HG03025 (cell line): ENCODE data around the gene DNAJC12.
"Not testable (repeated sequence)": the region's sequence is repeated elsewhere in the genome, so short reads cannot be mapped to it uniquely, and the experiment has no call there.

Experiments
- ATAC-seq: cut with Tn5 transposase; IDR thresholded peaks from one replicate; pipeline ENCODE4 v1.9.1; 2021; ENCODE audit warnings: mild to moderate bottlenecking, moderate library complexity; ENCODE audit not compliant: unreplicated experiment, low FRiP score

Gene DNAJC12

DNA sequence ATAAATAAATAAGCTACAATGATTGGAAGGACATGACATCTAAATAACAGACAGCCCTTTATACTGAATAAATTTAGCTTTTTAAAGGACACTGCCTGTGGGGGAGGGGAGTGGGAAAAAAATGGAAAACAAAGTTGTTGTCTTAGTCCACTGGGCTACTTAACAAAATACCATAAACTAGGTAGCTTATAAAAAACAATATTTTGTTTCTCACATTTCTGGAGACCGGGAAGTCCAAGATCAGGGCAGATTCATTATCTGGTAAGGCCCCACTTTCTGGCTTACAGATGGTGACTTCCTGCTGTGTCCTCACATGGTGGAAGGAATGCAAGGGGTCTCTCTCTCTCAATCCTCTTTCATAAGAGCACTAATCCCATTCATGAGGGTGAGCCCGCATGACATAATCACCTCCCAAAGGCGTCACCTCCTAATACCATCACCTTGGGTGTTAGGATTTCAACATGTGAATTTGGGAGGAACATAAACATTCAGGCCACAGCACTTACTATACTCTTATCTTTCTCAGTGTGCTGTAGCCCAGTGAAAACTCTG, 43.0 kb downstream of the DNAJC12 start:
- no peak for ATAC-seq

DNA sequence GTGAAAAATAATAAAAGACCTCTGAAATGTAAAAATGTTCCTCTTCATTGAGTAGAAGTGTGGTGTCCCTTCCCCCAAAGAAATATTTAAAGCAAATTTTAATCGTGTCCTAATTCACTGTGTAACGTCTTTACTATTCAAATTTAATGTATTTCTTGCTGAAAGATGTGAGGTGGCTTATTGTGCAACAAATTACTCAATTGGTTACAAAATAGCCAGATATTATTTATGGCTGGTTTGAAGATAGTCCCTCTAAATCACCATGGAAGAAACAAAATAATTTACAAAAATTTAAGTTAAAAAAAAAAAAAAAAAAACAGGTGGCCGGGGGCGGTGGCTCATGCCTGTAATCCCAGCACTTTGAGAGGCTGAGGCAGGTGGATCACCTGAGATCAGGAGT, 43.7 kb downstream of the DNAJC12 start:
- no peak for ATAC-seq

DNA sequence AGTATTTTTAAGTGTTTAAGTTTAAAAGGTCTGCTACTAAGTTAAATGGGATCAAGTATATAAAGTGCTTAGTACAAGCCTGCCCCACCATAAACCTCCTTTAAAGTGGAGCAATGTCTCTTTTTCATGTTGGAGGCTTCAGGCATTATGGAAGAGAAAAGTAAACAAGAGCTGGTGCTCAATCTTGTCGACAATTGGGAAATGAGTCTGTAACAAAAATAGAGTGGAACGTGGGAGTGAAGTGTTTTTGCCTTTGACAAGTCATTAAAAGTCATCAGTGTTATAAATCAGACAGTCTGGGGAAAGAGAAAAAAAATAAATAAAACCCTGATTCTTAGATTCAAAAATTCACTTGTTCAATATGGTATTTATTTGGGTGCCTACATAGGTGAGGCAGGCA, 44.7 kb downstream of the DNAJC12 start:
- no peak for ATAC-seq

DNA sequence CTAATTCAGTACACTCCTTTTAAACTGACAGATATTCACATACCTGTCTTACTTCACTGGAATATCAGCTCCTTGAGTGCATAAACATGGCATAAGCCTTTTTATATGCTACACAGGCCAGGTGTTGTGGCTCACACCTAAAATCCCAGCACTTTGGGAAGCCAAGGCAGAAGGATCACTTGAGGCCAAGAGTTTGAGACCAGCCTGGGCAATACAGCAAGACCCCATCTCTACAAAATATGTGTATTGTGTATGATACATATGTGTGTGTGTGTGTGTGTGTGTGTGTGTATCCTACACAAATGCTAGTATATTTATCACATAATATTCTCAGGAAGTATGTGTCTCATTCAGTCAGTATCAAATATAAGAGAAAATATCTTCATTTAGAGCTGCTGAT, 45.3 kb downstream of the DNAJC12 start:
- no peak for ATAC-seq

DNA sequence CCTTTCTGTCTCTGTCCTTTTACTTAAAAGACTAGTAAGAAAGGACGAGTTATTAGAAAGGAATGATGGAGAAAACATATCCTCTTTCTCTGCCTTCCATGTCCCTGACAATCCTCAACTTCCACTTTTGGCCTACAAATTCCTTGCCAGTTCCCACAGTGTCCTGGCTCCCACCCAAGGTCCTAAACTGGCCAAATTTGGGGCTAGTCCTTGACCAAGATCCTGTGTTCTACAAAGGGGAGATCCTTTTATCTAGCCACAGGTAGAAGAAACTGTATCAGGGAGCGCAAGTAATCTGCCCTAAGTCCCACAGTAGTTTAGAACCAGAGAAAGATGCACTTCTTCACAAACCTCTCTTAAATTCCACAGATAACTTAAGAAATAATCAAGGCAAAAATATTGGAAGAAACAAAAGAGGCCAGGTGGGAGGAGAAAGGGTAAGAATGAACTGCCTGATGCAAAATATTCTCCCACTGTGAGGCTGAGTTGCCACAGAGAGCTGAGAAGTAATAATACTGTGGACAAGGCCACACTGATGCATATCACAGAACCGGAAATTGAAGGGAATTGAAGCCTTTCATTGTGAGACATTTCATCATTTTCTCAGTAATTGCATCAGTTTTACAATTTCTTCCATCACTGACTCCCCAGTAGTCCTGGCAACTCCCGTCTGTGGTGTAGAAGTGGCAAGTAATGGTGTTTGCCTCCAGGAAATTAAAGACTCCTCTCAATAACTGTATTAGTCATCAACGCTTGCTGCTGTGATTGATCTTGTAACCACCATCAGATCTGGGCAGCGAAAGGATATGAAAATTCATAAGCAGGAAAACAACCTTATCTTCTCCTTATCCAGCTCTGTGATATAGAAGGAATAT, 47.2 kb downstream of the DNAJC12 start:
- ATAC-seq = no peak

DNA sequence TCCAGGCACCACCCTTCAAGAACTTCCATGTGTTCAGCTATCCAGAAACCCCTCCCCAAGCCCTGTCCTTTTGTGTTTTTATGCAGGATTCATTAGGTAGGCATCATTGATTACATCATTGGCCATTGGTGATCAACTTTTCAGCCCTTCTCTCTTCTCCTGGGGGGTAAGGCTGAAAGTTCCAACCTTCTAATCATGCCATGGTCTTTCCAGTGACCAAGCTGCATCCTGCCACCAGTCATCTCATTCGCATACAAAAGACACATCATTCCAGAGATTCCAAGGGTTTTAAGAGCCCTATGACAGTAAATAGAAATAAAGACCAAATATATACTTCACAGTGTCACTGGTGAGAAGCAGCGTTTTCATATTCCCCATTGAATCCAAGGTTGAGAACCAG, 48.2 kb downstream of the DNAJC12 start:
- no peak for ATAC-seq

DNA sequence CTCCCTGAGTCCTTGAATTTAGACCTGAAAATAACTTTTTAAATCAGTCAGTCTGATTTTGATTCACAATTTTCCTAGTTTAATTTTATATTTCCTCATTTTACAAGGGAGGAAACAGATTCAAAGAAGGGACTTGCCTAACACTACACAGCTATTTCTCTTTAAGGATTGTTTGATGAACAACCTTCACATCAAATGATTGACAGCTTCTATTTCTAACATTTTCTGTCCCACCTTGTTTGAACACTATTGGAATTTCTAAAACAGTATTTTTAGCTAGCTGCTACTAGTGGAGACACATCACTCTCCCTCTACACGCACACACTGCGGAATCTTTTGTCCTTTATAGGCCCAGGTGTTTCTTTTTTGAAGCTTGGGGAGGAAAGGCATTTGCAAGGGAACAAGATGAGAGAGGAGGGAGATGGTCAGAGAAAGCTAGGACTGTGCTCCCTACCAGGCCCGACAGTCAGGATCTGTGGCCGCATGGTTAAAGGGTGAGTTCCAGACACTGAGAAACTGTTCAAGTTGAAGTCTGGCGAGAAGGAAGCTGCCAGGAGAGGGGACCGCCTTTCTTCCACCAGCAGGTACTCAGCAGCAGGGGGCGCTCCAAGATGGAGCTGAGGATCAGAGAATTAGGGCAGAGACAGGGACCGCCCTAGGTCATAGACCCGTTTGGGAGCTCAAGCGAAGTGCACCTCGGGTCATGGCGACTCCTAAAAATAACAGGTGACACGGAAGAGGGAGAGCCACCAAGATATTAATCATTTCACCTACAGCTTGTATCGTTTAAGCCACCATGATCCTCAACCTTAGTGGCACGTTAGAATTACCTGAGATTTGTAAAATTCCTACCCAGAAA, 49.7 kb downstream of the DNAJC12 start:
- peak; percentile 76 for ATAC-seq

DNA sequence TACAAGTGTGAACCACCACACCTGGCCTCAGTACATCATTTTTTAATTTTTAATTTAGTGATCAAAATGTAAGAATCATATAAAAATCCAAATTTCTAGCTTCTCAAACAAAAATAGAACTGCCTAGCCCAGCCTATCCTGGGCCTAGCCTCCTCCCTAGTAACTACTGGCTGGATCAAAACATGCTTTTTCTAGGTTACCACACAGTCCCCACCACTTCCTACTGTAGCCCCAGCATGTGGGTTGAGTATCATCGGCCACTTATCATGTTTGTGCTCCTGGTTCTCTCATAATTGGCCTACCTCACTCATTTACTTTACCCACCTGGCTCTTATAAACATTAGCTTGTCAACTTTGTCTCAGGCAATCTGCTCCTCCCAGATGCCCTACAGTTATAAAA, 52.9 kb downstream of the DNAJC12 start:
- no peak for ATAC-seq

DNA sequence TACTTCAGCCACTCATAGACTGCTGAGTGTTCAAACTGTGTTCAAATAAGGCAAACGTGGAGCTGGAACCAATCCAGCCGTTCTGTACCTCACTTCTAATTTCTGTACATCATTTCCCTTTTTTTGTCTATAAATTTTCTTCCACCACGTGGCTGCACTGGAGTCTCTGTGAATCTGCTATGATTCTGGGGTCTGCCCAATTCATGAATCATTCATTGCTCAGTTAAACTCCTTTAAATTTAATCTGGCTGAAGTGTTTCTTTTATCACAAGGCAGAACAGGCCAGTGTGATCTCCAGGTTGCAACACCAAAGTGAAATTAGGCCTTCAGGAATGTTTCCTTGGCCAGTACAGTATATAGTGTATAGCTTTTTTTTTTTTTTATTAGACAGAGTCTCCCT, 53.5 kb downstream of the DNAJC12 start:
- no peak for ATAC-seq

DNA sequence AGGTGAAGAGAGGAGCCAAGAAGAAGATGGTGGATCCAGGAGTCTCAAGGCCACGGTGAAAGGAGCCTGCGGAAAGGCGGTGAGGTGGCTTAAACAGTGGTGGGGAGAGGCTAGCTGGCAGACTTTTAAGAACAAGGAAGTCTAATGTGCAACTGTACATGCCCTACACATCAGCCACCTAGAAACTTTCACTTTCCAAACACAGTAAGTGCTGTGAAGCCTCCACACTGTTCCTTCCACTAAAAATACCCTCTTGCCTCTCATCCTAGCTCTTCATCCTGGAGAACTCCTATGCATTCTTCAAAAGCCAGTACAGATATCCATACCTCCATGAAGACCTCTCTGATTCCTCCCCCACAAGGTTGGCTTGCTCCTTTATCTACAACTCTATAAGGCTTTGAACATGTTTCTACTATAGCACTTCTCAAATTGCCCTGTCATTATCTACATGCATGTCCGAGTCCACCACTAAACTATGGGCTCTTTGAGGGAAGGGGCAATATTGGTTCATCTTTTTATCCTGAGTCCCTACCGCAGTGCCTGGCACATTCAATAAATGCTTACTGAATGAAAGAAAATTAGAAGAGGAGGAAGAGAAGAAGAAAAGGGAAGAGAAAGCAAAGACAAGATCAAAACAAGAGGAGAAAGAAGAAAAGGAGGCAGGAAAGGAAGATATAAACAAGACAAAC, 54.2 kb downstream of the DNAJC12 start:
- ATAC-seq = no peak

DNA sequence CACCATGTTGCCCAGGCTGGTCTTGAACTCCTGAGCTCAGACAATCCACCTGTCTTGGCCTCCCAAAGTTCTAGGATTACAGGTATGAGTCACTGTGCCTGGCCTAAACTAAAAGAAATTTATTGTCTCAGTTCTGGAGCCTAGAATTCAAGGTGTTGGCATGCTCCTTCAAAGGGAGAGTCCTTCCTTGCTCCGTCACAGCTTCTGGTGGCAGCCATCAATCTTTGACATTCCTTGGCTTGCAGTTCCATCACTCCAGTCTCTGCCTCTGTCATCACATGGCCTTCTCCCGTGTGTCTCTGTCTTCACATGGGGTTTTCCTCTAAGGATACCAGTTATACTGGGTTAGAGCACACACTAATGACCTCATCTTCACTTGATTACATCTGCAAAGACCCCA, 55.5 kb downstream of the DNAJC12 start:
- ATAC-seq = no peak

DNA sequence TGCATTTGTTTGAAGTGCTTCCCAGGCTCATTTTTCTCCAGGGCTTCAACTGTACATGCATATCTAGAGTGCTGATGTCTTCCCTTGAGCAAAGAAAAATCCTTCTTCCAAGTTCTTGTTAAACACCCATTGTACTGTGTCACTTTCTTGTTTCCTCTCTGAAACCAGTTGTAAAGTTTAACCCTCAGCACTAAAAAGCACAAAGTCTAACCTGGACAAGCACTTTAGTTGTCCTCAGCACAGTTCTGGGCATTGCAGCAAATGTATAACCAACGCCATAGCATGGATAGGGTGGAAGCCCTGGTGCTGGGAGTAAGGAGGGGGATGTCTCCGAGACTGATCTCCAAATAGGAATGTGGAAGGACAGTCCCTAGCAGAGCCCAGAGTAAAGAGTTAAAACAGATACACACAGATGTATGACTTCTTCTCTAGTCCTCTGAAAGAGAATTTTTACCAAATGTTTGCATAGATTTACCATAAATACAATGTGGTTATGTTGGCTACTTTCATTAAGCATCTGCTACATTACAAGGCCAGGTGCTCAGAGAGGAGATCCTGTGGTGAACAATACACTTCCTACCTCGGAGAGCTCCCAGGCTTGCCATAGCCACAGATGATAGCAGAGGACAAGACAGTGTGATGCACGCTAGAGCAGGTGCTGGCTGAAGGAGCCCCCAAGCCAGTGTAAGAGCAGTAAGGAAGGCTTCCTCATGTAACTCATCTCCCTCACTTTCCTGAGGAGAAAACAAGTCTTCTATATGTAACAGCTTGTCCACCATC, 57.0 kb downstream of the DNAJC12 start:
- ATAC-seq = peak; percentile 92

DNA sequence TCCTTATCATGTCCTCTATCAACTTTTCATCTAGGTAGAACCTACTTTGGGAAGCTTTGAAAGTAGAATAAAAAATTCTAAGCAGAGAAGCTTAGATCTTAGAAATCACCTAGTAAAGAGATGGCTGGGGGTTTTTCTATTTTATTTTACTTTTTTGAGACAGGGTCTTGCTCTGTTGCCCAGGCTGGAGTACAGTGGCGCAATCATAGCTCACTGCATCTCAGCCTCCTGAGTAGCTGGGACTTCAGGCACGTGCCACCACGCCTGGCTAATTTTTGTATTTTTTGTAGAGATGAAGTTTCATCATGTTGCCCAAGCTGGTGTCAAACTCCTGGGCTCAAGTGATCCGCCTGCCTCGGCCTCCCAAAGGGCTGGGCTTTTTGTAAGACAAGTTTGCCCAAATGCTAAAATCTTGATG, 57.8 kb downstream of the DNAJC12 start:
- ATAC-seq = not testable (repeated sequence)

DNA sequence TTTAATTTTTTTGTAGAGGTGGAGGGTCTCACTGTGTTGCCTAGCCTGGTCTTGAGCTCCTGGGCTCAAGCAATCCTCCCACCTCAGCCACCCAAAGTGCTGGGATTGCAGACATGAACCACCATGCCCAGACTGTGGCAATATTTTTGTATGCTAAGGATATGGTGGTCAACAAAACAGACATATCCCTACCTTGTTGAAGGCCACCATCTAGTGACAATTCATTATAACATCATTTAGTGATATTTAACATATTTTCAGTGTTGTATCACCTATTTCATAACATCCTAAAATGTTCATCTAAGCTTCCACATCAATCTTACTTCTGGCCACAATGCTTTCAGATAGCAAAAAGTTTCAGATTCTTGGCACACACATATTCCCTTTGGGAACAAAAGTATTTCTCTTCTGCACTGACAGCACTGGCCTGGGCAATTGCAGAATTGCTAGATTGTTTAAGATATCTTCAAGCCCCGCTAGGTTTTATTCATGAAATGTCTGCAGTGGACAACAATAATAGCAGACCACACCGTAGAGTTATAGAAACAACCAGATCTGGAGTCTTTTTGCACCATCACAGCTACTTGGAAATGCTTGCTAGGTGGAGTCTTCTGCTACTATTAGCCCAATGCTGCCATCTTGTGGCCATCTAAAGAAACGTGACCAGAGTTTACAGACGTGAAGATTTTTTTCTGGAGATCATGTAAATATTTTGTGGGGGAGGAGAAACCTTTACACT, 58.4 kb downstream of the DNAJC12 start:
- peak; percentile 31 for ATAC-seq

DNA sequence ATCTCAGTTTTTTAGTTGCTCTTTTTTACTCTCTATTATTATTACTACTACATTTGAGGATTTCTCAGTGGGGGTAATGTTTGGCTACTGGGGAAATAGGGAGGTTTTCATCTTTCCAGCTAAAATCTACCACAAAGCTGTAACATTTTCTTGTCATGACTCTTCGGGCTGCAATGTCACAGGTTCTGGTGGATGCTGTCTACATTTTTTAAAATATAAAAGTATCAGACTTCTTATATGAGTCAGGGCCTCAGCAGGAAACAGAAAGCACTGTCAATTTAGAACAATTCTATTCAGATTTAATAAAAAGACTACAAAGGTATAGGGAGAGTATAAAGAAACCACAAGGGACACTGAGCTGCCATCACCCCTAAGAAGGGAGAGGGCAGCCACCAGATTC, 61.6 kb downstream of the DNAJC12 start:
- ATAC-seq = no peak

DNA sequence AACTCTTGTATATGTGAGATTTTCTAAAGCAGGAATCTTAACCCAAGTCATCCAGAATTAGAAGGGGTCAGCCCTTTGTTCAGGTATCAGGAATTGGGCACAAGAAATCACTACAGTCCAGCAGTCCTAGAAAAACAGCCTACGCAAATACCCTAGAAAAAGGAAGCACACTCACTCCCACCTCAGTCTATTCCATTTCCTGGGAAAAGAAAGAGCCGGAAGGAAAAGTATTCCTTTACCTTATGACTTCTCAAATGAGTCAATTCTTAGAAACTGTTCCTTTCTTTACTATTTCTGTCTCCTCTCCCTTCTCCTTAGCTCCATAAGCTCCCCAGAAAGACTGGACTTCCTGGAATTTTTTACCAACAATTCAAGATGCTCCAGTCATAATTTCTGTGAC, 62.7 kb downstream of the DNAJC12 start:
- ATAC-seq = no peak

DNA sequence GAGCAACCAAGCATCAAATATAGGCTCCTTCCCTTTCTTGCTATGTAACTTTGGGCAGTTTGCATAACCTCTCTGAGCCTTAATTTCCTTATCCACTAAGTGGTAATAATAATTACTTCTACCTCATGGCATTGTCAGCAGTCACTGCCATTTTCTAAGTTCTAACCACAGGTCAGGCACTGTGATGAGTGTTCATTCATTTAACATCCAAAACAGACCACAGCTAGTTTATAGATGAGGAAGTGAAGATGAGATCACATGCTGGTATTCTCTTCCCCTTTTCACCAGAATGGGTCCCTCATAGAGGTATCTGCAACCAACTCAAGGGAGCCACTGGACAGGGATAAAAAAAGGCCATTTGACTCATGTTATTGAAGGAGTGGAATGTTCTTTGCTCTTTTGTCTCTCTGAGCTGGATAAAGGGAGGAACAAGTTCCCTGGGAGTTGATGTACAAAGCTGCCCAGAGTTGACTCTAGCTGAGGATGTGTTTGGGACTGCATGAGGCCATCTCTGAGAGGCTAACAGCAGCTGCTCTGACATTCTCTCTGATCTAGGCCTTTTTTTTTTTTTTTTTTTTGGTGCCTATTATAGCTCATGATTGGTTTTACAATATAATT, 65.0 kb downstream of the DNAJC12 start:
- peak; percentile 97 for ATAC-seq

DNA sequence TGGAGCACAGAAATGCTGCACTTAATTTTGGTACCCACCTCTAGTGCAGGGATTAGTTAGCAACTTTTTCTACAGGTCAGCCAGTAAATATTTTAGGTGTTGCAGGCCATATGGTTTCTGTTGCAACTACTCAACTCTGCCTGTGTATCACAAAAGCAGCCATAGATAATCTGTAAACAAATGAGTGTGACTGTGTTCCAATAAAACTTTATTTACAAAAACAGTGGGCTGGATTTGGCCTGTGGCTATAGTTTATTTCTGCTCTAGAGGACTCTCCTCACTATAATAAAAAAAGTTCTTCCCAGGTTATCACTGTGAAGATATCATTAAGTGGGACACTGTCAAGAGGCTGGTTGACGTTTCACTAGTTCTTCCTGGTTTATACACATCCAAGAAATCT, 65.8 kb downstream of the DNAJC12 start:
- ATAC-seq = no peak

DNA sequence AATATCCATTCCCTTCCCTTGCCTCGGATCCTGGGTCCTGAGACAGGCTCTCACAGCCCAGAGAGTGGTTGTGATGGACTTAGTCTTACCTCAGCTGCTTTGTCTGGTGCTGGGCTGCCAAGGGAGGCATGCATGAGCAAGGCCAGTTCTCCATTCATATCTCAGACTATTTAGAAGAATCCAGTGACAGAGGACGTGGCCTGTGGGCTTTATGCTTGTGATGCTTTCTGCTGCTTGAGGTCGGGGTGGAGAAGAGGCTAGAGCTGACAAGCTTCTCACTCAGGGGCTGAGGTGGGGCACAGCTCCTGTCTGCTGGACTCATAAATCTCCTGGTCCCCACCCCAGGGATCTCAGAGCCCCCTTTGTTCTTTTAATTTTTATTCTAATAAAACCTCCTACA, 66.8 kb downstream of the DNAJC12 start:
- ATAC-seq = no peak
